ENCODE measurements around the gene NPHP4.

- TF ChIP-seq ZBTB33 (IDR thresholded peaks at IDR 0.05; ENCODE audit: extremely low read depth, insufficient replicate concordance, low read length), result no peak
- no peak for TF ChIP-seq RAD21 (IDR thresholded peaks at IDR 0.05; ENCODE audit: low read depth)
- no peak for TF ChIP-seq POLR2AphosphoS5 (IDR thresholded peaks at IDR 0.05; ENCODE audit: low read depth, low read length)
- no peak for TF ChIP-seq CTCF (IDR thresholded peaks at IDR 0.05 in 2 of 3, conservative IDR thresholded peaks at IDR 0.05 in 1 of 3; ENCODE audit: borderline replicate concordance in 1 of 3, insufficient read depth in 1 of 3, low read depth in 2 of 3, low read length in 2 of 3)
- TF ChIP-seq ZNF274 (IDR thresholded peaks at IDR 0.05; ENCODE audit: low read depth, low read length), result no peak
- no peak for TF ChIP-seq EZH2phosphoT487 (IDR thresholded peaks at IDR 0.05; ENCODE audit: borderline replicate concordance)
- no peak for TF ChIP-seq FOSL1 (IDR thresholded peaks at IDR 0.05; ENCODE audit: low read depth)
- TF ChIP-seq ZFX (IDR thresholded peaks at IDR 0.05), result no peak
- TF ChIP-seq ATF3 (IDR thresholded peaks at IDR 0.05), result no peak
- TF ChIP-seq EGR1 (IDR thresholded peaks at IDR 0.05; ENCODE audit: low read depth), result no peak
- TF ChIP-seq EZH2 (IDR thresholded peaks at IDR 0.05), result no peak
- TF ChIP-seq POLR2A (IDR thresholded peaks at IDR 0.05; ENCODE audit: borderline replicate concordance, extremely low read depth, insufficient read depth, insufficient read length), result no peak
- no peak for TF ChIP-seq CEBPB (IDR thresholded peaks at IDR 0.05; ENCODE audit: low read depth)
- no peak for TF ChIP-seq MAX (IDR thresholded peaks at IDR 0.05)
Measured at GRCh38 chr1:5950201-5950895, 41.9 kb downstream of the NPHP4 start.
